ENCODE results near the gene MGMT. TPM values are rescaled to one million over a fixed set of nuclear protein-coding genes. Genes with fewer than 3 reads are reported as not detected.

Gene MGMT
- polyA plus RNA-seq, 1 of the 3 experiments (the other 2 are of a cell fraction), result 10.8 TPM

- TF ChIP-seq, protein P1, sequence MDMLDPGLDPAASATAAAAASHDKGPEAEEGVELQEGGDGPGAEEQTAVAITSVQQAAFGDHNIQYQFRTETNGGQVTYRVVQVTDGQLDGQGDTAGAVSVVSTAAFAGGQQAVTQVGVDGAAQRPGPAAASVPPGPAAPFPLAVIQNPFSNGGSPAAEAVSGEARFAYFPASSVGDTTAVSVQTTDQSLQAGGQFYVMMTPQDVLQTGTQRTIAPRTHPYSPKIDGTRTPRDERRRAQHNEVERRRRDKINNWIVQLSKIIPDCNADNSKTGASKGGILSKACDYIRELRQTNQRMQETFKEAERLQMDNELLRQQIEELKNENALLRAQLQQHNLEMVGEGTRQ (IDR thresholded peaks at IDR 0.05; ENCODE audit: borderline replicate concordance, low read depth, low read length), result no peak
- TF ChIP-seq USF1 (IDR thresholded peaks at IDR 0.05; ENCODE audit: borderline replicate concordance, low read depth), result no peak
Observed at GRCh38 chr10:129524936-129525335, 57.9 kb downstream of the MGMT start (continued).

DNA sequence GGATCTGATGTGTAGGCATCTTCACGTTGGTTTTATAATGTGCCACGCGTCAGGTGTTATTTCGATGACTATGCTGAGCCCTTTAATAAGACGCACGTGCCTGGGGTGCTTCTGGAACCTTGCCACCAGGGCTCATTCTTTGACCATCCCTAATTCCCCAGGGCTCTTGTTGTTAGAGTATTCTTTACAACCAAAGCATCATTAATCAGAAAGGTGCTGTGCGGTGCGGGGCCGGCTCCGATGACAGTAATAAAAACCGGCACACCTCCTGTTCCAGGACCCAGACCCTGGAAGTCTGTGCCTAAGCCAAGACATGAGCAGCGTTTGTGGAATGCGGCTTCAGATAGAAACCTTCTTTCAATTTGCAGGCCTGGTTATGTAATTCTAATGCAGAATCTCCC, 58.4 kb downstream of the MGMT start:
- Histone ChIP-seq H3K9me3 (no peaks in the 10 kb centered on the region), H3K79me2 (ENCODE audit: insufficient read depth) (no peaks in the 10 kb centered on the region), H3K27me3 (ENCODE audit: insufficient read depth) (no peaks in the 10 kb centered on the region), H2AFZ (ENCODE audit: low read depth) (no peak overlapping the region), H3K9ac (no peak overlapping the region), H3F3A (replicated peaks; ENCODE audit: insufficient read depth) (no peaks in the 10 kb centered on the region), H3K9me2 (no peaks in the 10 kb centered on the region), H3K4me3 (ENCODE audit: low read depth in 2 of 2, low read length in 1 of 2) (no peak overlapping the region), H3K27ac (ENCODE audit: low read depth in 2 of 2, low read length in 1 of 2) (no peak overlapping the region), H3K36me3 (replicated peaks in 1 of 2; ENCODE audit: control insufficient read depth in 1 of 2, insufficient read depth in 2 of 2, low read length in 1 of 2) (no peaks in the 10 kb centered on the region), H3K4me1 (ENCODE audit: control insufficient read depth in 1 of 2, insufficient read depth in 2 of 2, low read depth in 1 of 2, low read length in 1 of 2) (peaks cover 0 to 4% of the 10 kb centered on the region in 2 experiments; a peak in 1 of 4 replicates), H3K4me2 (no peak overlapping the region), H4K20me1 (ENCODE audit: insufficient read depth) (no peaks in the 10 kb centered on the region)
- POLR2A ChIA-PET, result no interaction called here
- no peak for TF ChIP-seq CHD2 (IDR thresholded peaks at IDR 0.05; ENCODE audit: low read length, partially characterized antibody)
- TF ChIP-seq RXRA (IDR thresholded peaks at IDR 0.05; ENCODE audit: borderline replicate concordance, low read depth), result no peak
- TF ChIP-seq, protein P2, sequence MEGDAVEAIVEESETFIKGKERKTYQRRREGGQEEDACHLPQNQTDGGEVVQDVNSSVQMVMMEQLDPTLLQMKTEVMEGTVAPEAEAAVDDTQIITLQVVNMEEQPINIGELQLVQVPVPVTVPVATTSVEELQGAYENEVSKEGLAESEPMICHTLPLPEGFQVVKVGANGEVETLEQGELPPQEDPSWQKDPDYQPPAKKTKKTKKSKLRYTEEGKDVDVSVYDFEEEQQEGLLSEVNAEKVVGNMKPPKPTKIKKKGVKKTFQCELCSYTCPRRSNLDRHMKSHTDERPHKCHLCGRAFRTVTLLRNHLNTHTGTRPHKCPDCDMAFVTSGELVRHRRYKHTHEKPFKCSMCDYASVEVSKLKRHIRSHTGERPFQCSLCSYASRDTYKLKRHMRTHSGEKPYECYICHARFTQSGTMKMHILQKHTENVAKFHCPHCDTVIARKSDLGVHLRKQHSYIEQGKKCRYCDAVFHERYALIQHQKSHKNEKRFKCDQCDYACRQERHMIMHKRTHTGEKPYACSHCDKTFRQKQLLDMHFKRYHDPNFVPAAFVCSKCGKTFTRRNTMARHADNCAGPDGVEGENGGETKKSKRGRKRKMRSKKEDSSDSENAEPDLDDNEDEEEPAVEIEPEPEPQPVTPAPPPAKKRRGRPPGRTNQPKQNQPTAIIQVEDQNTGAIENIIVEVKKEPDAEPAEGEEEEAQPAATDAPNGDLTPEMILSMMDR (IDR thresholded peaks at IDR 0.05), result no peak
- no peak for TF ChIP-seq TCF12 (IDR thresholded peaks at IDR 0.05)
- TF ChIP-seq GATA2 (CRISPR knock-in tag; IDR thresholded peaks at IDR 0.05), result no peak
- TF ChIP-seq FOXM1 (IDR thresholded peaks at IDR 0.05; ENCODE audit: low read depth), result no peak
- TF ChIP-seq TEAD4 (IDR thresholded peaks at IDR 0.05; ENCODE audit: borderline replicate concordance, insufficient read depth), result no peak
- TF ChIP-seq, protein P3, sequence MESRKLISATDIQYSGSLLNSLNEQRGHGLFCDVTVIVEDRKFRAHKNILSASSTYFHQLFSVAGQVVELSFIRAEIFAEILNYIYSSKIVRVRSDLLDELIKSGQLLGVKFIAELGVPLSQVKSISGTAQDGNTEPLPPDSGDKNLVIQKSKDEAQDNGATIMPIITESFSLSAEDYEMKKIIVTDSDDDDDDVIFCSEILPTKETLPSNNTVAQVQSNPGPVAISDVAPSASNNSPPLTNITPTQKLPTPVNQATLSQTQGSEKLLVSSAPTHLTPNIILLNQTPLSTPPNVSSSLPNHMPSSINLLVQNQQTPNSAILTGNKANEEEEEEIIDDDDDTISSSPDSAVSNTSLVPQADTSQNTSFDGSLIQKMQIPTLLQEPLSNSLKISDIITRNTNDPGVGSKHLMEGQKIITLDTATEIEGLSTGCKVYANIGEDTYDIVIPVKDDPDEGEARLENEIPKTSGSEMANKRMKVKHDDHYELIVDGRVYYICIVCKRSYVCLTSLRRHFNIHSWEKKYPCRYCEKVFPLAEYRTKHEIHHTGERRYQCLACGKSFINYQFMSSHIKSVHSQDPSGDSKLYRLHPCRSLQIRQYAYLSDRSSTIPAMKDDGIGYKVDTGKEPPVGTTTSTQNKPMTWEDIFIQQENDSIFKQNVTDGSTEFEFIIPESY (IDR thresholded peaks at IDR 0.05; ENCODE audit: borderline replicate concordance, low read depth), result no peak
- no peak for TF ChIP-seq POLR2AphosphoS5 (IDR thresholded peaks at IDR 0.05; ENCODE audit: low read depth, low read length)
- no peak for TF ChIP-seq RFX5 (IDR thresholded peaks at IDR 0.05; ENCODE audit: low read length)
- TF ChIP-seq MEF2A (IDR thresholded peaks at IDR 0.05; ENCODE audit: borderline replicate concordance, low read depth), result no peak
- no peak for TF ChIP-seq TAF1 (IDR thresholded peaks at IDR 0.05; ENCODE audit: borderline replicate concordance, low read depth, low read length)
- no peak for TF ChIP-seq FOXJ3 (CRISPR knock-in tag; IDR thresholded peaks at IDR 0.05)
- TF ChIP-seq USF1 (IDR thresholded peaks at IDR 0.05; ENCODE audit: borderline replicate concordance, low read depth), result no peak
- no peak for TF ChIP-seq MXI1 (IDR thresholded peaks at IDR 0.05; ENCODE audit: low read depth, low read length)
- no peak for TF ChIP-seq JUND (IDR thresholded peaks at IDR 0.05)
- no peak for TF ChIP-seq RAD21 (IDR thresholded peaks at IDR 0.05; ENCODE audit: low read length)
- TF ChIP-seq, protein P4, sequence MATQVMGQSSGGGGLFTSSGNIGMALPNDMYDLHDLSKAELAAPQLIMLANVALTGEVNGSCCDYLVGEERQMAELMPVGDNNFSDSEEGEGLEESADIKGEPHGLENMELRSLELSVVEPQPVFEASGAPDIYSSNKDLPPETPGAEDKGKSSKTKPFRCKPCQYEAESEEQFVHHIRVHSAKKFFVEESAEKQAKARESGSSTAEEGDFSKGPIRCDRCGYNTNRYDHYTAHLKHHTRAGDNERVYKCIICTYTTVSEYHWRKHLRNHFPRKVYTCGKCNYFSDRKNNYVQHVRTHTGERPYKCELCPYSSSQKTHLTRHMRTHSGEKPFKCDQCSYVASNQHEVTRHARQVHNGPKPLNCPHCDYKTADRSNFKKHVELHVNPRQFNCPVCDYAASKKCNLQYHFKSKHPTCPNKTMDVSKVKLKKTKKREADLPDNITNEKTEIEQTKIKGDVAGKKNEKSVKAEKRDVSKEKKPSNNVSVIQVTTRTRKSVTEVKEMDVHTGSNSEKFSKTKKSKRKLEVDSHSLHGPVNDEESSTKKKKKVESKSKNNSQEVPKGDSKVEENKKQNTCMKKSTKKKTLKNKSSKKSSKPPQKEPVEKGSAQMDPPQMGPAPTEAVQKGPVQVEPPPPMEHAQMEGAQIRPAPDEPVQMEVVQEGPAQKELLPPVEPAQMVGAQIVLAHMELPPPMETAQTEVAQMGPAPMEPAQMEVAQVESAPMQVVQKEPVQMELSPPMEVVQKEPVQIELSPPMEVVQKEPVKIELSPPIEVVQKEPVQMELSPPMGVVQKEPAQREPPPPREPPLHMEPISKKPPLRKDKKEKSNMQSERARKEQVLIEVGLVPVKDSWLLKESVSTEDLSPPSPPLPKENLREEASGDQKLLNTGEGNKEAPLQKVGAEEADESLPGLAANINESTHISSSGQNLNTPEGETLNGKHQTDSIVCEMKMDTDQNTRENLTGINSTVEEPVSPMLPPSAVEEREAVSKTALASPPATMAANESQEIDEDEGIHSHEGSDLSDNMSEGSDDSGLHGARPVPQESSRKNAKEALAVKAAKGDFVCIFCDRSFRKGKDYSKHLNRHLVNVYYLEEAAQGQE (IDR thresholded peaks at IDR 0.05; ENCODE audit: low read depth, low read length), result no peak
- CTCF ChIA-PET, result no interaction called here
- WGBS (ENCODE audit: low lambda C conversion rate), result 76% methylated on average over 13 of the region's 13 CpGs
- DNase-seq, result no peak

Measured in SK-N-SH (cell line).